Forelimb muscle (tissue), 1 donor: ENCODE data around the gene TTC14. TPM values are rescaled to one million over a fixed set of nuclear protein-coding genes. Genes with fewer than 3 reads are reported as not detected.

Experiments
- DNase-seq: peaks from one replicate; pipeline ENCODE4 v3.0.0-alpha.2; 2013; ENCODE audit warnings: low read depth
- polyA plus RNA-seq: library from polyadenylated mRNA; unstranded; fragments of 120-200 nt; gene quantifications from one replicate; pipeline ENCODE4 v1.2.1, GENCODE V29; 2013; ENCODE audit not compliant: insufficient read length

TTC14 gene
- polyA plus RNA-seq, 1 donor = 39.2 TPM

- DNase-seq = no peak
Observed at GRCh38 chr3:180631317-180631716, 29.4 kb downstream of the TTC14 start.

GRCh38 chr3:180633722-180634121 is 31.8 kb downstream of the TTC14 start:
- DNase-seq = no peak

GRCh38 chr3:180640987-180641386 is 39.0 kb downstream of the TTC14 start:
- no peak for DNase-seq

GRCh38 chr3:180646187-180646790 is 44.3 kb downstream of the TTC14 start:
- DNase-seq = no peak

GRCh38 chr3:180656406-180656805 is 54.4 kb downstream of the TTC14 start:
- DNase-seq = no peak

GRCh38 chr3:180657094-180657493 is 55.1 kb downstream of the TTC14 start:
- DNase-seq = no peak

Other genes starting within 250 kb of the TTC14 start
- 2.7 TPM for gene CCDC39, start 77.3 kb downstream of the TTC14 start, polyA plus RNA-seq